Activated CD8-positive, alpha-beta T cell treated with anti-CD3 and anti-CD28 coated beads, Interleukin-2, amount 10 ng/mL, durations not matched to agents 7 days and 5 days (primary cell): ENCODE results near the gene MAST4. TPM values are rescaled to one million over a fixed set of nuclear protein-coding genes. Genes with fewer than 3 reads are reported as not detected.
A peak's percentile ranks its signal among the peaks of the same experiment; 100 is the strongest.

Experiments
- ATAC-seq: fragments of 150-1000 bp; cut with Tn5 transposase; one replicate; pipeline ENCODE4 v1.10.0; 2021; ENCODE audit warnings: moderate library complexity
- CTCF ChIA-PET: fragments of 350-600 bp; sonication (Branson Sonifier 250); formaldehyde crosslinking; loops from one replicate; lab custom pipeline; 2021; ENCODE audit warnings: antibody characterized with exemption; lab: Charles Lee
- POLR2A ChIA-PET: fragments of 350-600 bp; sonication (Branson Sonifier 250); formaldehyde crosslinking; loops from one replicate; lab custom pipeline; 2021; ENCODE audit warnings: antibody characterized with exemption; lab: Charles Lee
- DNase-seq: peaks from one replicate; pipeline ENCODE4 v3.0.0-alpha.2; 2020
- H3K27ac Mint-ChIP-seq: one replicate; pipeline ENCODE4 v1.8.0; 2021; ENCODE audit warnings: mild to moderate bottlenecking, mixed read lengths
- H3K27me3 Mint-ChIP-seq: one replicate; pipeline ENCODE4 v1.8.0; 2021; ENCODE audit warnings: low read depth, mixed read lengths
- H3K36me3 Mint-ChIP-seq: one replicate; pipeline ENCODE4 v1.8.0; 2021; ENCODE audit warnings: low read depth, mixed read lengths
- H3K4me1 Mint-ChIP-seq: one replicate; pipeline ENCODE4 v1.8.0; 2021; ENCODE audit warnings: low read depth, mixed read lengths
- H3K4me3 Mint-ChIP-seq: one replicate; pipeline ENCODE4 v1.8.0; 2021; ENCODE audit warnings: mild to moderate bottlenecking, mixed read lengths
- H3K9me3 Mint-ChIP-seq: one replicate; pipeline ENCODE4 v1.8.0; 2022; ENCODE audit warnings: mixed read lengths; ENCODE audit not compliant: insufficient read depth
- total RNA-seq, 2 experiments: library from RNA; stranded (reverse); gene quantifications; one replicate each; pipeline ENCODE4 v1.2.3, GENCODE V29; 2021

MAST4 gene
- total RNA-seq, 2 experiments from 2014 or later: 5.5 to 7.1 TPM

DNA sequence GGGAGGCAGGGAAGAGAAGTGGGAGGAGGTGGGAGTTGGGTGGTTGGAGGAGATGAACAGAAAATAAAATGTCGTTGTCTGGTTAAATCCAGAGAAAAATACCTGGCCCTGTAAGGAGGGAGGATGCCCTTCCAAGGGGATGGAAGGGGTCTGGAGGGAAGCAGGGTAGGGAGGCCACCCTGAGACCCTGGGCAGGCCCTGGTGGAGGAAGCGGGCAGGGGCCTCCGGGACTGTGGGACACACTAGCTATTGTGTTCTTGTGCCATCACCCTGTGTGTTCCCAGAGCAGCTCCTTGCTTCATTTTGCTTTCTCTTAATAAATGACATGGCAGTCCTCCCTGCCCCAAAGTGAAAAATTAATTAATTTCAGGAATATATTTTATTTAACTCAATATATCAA lies 612.2 kb downstream of the MAST4 start:
- Mint-ChIP-seq H3K36me3 (peaks cover 18% of the 10 kb centered on the region), H3K4me1 (peaks cover 72% of the 10 kb centered on the region), H3K4me3 (no peak overlapping the region), H3K27ac (peak overlapping the region; percentile 82), H3K9me3 (no peaks in the 10 kb centered on the region), H3K27me3 (no peaks in the 10 kb centered on the region)
- POLR2A ChIA-PET: interaction anchor here (1.7 to 14.2 kb wide), 2 partner anchors 41 to 1007 kb away, joined by 8 to 177 read pairs; partner anchors contain the start of gene PIK3R1
- DNase-seq (no peak), ATAC-seq (no peak)
- CTCF ChIA-PET: interaction anchor here (0.6 to 10.7 kb wide), 22 partner anchors 7 to 1045 kb away, joined by 3 to 441 read pairs (median 4); no protein-coding TSS in a partner anchor

DNA sequence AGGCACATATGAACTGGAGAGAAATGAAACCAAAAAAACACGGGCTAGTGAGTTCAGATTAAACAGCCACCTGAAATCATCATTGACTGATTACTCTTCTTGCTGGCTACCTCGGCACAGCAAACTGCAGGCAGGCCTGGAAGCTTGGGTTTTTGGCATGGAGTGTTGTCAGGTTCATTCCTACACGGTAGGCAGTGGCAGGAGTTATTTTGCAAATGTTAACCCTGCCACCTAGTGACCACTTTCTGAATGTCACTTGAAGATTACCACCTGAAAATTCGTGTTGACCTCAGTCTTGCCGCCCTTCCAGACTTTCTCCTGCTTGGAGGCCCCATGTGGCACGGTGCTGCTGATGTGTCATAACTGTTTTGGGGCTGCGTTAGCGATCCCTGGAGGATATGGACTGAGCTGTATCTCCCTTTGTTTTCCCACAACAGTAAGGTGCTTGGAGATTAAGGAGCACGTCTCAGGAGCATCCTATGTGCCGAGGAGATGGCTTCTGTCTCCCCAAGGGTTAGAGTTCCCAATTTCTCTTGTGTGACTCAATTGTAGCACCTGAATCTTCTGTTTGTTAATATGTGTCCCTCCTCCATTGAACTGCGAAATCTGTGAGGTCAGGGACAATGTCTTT lies 613.1 kb downstream of the MAST4 start:
- Mint-ChIP-seq H3K36me3 (peaks cover 19% of the 10 kb centered on the region), H3K4me3 (no peak overlapping the region), H3K27ac (peak overlapping the region; percentile 62), H3K4me1 (peaks cover 71% of the 10 kb centered on the region), H3K27me3 (no peaks in the 10 kb centered on the region), H3K9me3 (no peaks in the 10 kb centered on the region)
- POLR2A ChIA-PET: interaction anchor here (1.0 to 14.2 kb wide), 2 partner anchors 13 to 42 kb away, joined by 3 to 177 read pairs; no protein-coding TSS in a partner anchor
- DNase-seq: peak; percentile 82
- CTCF ChIA-PET: interaction anchor here (0.7 to 10.7 kb wide), 17 partner anchors 6 to 1044 kb away, joined by 3 to 441 read pairs (median 3); no protein-coding TSS in a partner anchor
- ATAC-seq: peak; percentile 43

DNA sequence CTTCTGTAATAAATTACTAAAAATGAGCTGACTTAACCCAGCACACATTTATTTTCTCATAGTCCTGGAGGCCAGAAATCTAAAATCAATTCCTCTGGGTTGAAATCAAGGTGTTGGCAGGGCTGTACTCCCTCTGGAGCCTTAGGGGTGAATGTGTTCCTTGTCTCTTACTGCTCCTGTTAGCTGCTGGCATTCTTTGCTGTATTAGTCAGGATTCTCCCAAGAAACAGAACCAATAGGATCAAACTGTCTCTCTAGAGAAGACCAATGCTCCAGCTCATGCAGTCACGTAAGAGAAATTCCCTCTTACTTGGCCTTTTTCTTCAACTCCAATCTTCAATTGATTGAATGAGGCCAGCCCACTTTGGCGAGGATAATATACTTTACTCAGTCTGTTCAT lies 615.7 kb downstream of the MAST4 start:
- no peak for ATAC-seq
- ChIA-PET CTCF (interaction anchor here (10.7 kb wide), 1 partner anchor 49 kb away, joined by 441 read pairs; no protein-coding TSS in a partner anchor), POLR2A (interaction anchor here (0.8 kb wide), 1 partner anchor 46 kb away, joined by 3 read pairs; no protein-coding TSS in a partner anchor)

DNA sequence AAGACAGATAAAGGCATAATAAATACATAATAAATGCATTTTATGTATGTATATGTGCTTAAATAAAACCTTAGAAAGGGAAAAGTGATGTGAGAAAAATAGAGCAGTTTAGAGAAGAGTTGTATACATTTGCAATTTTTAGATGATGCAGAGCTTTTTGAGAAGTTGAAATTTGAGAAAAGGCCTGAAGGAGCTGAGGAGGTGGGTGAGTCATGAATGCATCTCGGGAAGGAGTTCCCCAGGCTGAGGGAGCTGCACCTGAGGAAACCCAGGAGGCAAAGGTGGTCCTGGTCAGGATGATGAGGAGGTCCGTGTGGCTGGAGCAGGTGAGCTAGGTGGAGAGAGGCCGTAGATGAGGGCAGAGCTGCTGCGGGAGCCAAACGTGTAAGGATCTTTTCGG lies 617.8 kb downstream of the MAST4 start:
- no peak overlapping the region for H3K4me3 Mint-ChIP-seq
- peaks cover 69% of the 10 kb centered on the region for H3K4me1 Mint-ChIP-seq
- POLR2A ChIA-PET: interaction anchor here (0.8 to 3.3 kb wide), 2 partner anchors 9 to 48 kb away, joined by 4 to 33 read pairs; no protein-coding TSS in a partner anchor
- CTCF ChIA-PET: interaction anchor here (0.9 to 3.4 kb wide), 6 partner anchors 8 to 74 kb away, joined by 3 to 31 read pairs (median 12); no protein-coding TSS in a partner anchor
- H3K27me3 Mint-ChIP-seq: no peaks in the 10 kb centered on the region
- H3K9me3 Mint-ChIP-seq: no peaks in the 10 kb centered on the region
- DNase-seq: no peak
- peak overlapping the region; percentile 75 for H3K27ac Mint-ChIP-seq
- no peak for ATAC-seq
- H3K36me3 Mint-ChIP-seq: peaks cover 24% of the 10 kb centered on the region

More for the DNA sequence above, 615.7 kb downstream of the MAST4 start:
- Mint-ChIP-seq H3K9me3 (no peaks in the 10 kb centered on the region), H3K4me1 (peaks cover 71% of the 10 kb centered on the region), H3K36me3 (peaks cover 16% of the 10 kb centered on the region), H3K4me3 (no peak overlapping the region), H3K27me3 (no peaks in the 10 kb centered on the region), H3K27ac (no peak overlapping the region)
- DNase-seq: no peak

DNA sequence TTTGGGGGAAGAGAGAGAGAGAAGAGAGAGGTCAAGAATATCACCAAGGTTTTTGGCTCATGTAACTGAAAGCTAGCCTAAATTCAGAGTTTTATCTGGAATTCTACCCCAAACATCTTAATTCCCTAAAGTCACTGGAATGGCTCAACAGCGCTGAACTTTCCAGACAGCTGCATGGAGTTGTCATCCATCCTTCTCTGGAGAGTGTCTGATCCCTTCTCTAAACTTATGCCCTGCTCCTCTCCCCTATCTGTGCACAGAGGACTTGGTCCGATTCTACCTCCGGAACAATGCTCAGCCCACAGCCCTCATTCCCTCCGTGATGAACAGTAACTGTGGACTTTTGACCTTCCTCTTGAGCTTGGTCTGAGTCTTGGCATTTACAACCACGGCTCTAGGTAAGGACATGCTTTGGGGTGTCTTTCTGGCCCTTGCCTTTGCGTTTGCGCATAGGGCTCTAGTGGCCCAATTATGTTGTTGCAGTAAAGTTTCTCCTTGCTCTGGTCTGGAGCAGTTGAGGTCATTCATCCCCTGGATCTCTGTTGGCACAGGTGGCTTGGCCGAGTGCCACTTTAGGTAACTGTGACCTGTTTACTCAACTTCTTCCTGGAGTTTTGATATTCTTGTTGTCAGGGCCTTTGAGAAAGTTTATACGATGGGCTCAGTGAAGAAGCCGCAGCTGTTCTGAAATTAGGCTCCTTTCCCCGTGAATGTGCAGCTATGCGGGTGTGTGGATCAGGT lies 618.7 kb downstream of the MAST4 start:
- no peaks in the 10 kb centered on the region for H3K27me3 Mint-ChIP-seq
- H3K4me3 Mint-ChIP-seq: no peak overlapping the region
- H3K4me1 Mint-ChIP-seq: peaks cover 67% of the 10 kb centered on the region
- ChIA-PET CTCF (interaction anchor here (0.6 to 3.4 kb wide), 12 partner anchors 9 to 1038 kb away, joined by 3 to 31 read pairs (median 4); no protein-coding TSS in a partner anchor), POLR2A (interaction anchor here (0.6 to 3.3 kb wide), 3 partner anchors 49 to 296 kb away, joined by 4 to 33 read pairs (median 4); no protein-coding TSS in a partner anchor)
- H3K27ac Mint-ChIP-seq: peak overlapping the region; percentile 99
- DNase-seq (no peak), ATAC-seq (no peak)
- H3K9me3 Mint-ChIP-seq: peaks cover 5% of the 10 kb centered on the region
- H3K36me3 Mint-ChIP-seq: peaks cover 30% of the 10 kb centered on the region

DNA sequence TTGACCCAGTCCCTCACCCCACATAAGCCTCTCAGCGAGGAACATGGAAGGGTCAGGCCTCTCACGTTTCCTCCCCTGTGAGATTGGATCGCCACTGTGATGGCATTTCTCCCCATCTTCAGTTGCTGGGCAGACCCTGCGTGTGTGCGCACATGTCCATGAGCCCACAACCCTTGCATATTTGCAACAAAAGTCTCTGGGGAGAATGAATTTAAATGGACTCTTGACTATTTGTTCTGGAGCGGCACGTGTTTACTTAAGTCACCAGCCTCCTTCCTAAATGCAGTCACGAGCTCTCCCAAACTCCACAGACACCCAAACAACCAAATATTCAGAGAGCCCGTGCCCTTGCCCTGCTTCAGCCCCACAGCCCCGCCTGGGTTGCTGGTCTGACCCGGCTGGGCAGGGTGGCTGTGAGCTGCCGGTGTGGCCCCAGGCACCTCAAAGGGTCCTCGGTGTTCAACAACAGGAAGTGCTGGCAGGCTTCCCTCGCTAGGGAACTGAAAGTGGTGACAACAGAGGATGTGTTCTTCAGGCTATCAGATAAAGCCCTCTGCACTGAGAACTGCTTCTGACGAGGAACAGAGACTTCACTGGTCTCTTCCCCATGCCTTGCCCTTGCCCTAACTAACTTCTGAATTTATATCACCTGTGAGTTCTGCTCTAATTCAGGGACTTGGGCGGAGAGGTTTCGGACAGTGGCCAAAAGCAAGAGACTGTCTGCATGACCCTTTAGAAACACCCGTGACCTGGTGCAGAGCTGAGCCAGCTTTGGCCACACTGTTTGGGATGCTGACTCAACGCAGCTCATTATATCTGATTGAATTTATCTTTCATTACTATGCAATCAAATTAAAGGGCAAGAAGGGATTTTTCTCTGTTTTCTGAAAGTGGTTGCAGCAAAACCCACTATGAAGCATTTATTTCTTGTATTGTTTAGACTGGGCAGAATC lies 619.6 kb downstream of the MAST4 start:
- Mint-ChIP-seq H3K27me3 (no peaks in the 10 kb centered on the region), H3K27ac (peak overlapping the region; percentile 99), H3K4me1 (peaks cover 68% of the 10 kb centered on the region), H3K36me3 (peaks cover 34% of the 10 kb centered on the region), H3K9me3 (peaks cover 5% of the 10 kb centered on the region), H3K4me3 (peak overlapping the region; percentile 67)
- ATAC-seq (peak; percentile 99), DNase-seq (peak; percentile 85)
- ChIA-PET POLR2A (interaction anchor here (0.5 to 3.3 kb wide), 5 partner anchors 9 to 387 kb away, joined by 3 to 33 read pairs (median 4); no protein-coding TSS in a partner anchor), CTCF (interaction anchor here (0.6 to 3.4 kb wide), 10 partner anchors 9 to 1037 kb away, joined by 3 to 31 read pairs (median 4); no protein-coding TSS in a partner anchor)

DNA sequence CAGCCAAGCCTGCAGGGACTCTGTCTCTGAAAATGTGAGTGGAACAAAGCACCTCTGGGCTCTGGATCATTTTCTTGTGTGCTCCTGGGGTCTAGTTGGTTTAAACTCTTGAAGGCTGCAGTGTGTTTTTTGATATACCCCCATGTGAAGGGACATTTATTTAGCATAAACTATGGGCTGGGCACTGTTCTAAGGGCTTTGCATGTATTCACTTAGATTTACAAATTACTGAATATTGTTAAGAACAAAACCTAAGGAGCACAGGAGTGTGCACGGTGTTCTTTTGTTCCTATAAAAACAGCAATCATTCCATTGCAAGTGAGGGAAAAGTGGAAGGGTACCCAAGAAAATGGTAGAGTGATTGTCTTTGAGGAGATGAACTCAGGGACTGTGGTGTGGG lies 620.4 kb downstream of the MAST4 start:
- Mint-ChIP-seq H3K27me3 (no peaks in the 10 kb centered on the region), H3K36me3 (peaks cover 34% of the 10 kb centered on the region), H3K4me1 (peaks cover 74% of the 10 kb centered on the region), H3K9me3 (peaks cover 5% of the 10 kb centered on the region), H3K4me3 (peak overlapping the region; percentile 67), H3K27ac (peak overlapping the region; percentile 99)
- ChIA-PET CTCF (interaction anchor here (3.1 to 3.4 kb wide), 3 partner anchors 10 to 49 kb away, joined by 12 to 31 read pairs (median 19); no protein-coding TSS in a partner anchor), POLR2A (interaction anchor here (1.0 to 3.3 kb wide), 4 partner anchors 10 to 388 kb away, joined by 3 to 33 read pairs (median 8); no protein-coding TSS in a partner anchor)
- ATAC-seq (no peak), DNase-seq (no peak)
